Mesothelial cell of epicardium (in vitro differentiated cells): ENCODE data around the gene SRRM3. TPM values are rescaled to one million over a fixed set of nuclear protein-coding genes. Genes with fewer than 3 reads are reported as not detected.
A peak's percentile ranks its signal among the peaks of the same experiment; 100 is the strongest.

Experiments used
- DNase-seq, 2 experiments: peaks; one replicate each; pipeline ENCODE4 v3.0.0; 2021; ENCODE audit warnings: low spot score in 2 of 2; ENCODE audit not compliant: unreplicated experiment in 2 of 2
- H3K27ac Mint-ChIP-seq: 2 replicates; pipeline ENCODE4 v1.8.0; 2021; ENCODE audit warnings: mixed read lengths
- H3K27me3 Mint-ChIP-seq: 2 replicates; pipeline ENCODE4 v1.8.0; 2021; ENCODE audit warnings: low read depth, mixed read lengths
- H3K36me3 Mint-ChIP-seq: 2 replicates; pipeline ENCODE4 v1.8.0; 2021; ENCODE audit warnings: mixed read lengths
- H3K4me1 Mint-ChIP-seq: 2 replicates; pipeline ENCODE4 v1.8.0; 2021; ENCODE audit warnings: mixed read lengths
- H3K4me3 Mint-ChIP-seq: 2 replicates; pipeline ENCODE4 v1.8.0; 2021; ENCODE audit warnings: mild to moderate bottlenecking, moderate library complexity, mixed read lengths
- H3K9me3 Mint-ChIP-seq: 2 replicates; pipeline ENCODE4 v1.8.0; 2021; ENCODE audit warnings: mixed read lengths
- total RNA-seq: library from RNA; stranded (reverse); gene quantifications from 3 replicates; pipeline ENCODE4 v1.2.1, GENCODE V29; 2021
- TF ChIP-seq, protein P1 (sequence below): fragments of 200-600 bp; sonication (generic); IDR thresholded peaks from one replicate; pipeline ENCODE4 v1.5.0; 2021; ENCODE audit warnings: antibody characterized with exemption; ENCODE audit not compliant: unreplicated experiment

The SRRM3 gene
- total RNA-seq, 1 donor from 2014 or later = 6.9 TPM

DNA sequence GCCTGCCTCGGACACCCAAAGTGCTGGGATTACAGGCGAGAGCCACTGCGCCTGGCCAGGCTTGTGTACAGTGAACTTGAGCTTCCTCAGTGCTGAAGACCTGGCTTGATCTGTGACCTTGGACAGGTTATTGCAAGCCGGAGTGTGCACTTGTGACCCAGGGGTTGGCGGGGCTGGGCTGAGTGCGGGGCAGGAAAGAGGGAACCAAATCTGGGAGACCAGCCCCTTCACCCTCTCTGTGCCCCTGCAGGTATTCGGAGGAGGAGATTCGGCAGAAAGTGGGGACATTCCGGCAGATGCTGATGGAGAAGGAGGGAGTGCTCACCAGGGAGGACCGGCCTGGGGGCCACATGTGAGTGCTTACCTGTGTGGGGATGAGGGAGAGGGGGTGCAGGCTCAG lies 46.2 kb downstream of the SRRM3 start:
- Mint-ChIP-seq H3K27me3 (peaks cover 1% of the 10 kb centered on the region), H3K27ac (no peak overlapping the region), H3K36me3 (no peaks in the 10 kb centered on the region), H3K4me1 (peaks cover 13% of the 10 kb centered on the region), H3K4me3 (no peak overlapping the region), H3K9me3 (no peaks in the 10 kb centered on the region)
- TF ChIP-seq, protein P1, sequence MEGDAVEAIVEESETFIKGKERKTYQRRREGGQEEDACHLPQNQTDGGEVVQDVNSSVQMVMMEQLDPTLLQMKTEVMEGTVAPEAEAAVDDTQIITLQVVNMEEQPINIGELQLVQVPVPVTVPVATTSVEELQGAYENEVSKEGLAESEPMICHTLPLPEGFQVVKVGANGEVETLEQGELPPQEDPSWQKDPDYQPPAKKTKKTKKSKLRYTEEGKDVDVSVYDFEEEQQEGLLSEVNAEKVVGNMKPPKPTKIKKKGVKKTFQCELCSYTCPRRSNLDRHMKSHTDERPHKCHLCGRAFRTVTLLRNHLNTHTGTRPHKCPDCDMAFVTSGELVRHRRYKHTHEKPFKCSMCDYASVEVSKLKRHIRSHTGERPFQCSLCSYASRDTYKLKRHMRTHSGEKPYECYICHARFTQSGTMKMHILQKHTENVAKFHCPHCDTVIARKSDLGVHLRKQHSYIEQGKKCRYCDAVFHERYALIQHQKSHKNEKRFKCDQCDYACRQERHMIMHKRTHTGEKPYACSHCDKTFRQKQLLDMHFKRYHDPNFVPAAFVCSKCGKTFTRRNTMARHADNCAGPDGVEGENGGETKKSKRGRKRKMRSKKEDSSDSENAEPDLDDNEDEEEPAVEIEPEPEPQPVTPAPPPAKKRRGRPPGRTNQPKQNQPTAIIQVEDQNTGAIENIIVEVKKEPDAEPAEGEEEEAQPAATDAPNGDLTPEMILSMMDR = no peak
- DNase-seq = no peak

DNA sequence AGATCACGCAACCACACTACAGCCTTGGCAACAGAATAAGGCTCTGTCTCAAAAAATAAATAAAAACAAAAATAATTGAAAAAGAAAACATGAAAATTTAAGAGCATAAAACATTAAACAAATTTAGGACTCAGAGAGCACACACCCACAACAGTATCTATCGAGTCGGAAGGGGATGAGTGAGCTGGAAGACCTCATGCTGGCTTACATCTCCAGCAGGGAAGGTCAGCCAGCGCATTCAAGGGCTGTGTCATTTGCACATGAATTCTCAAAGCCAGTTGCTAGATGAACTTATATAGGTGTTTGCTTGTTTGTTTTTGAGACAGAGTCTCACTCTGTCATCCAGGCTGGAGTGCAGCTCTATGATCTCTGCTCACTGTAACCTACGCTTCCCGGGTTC lies 50.3 kb downstream of the SRRM3 start:
- Mint-ChIP-seq H3K9me3 (no peaks in the 10 kb centered on the region), H3K36me3 (no peaks in the 10 kb centered on the region), H3K27me3 (no peaks in the 10 kb centered on the region), H3K4me1 (peaks cover 7% of the 10 kb centered on the region), H3K4me3 (no peak overlapping the region), H3K27ac (no peak overlapping the region)
- TF ChIP-seq, protein P1 = no peak
- no peak for DNase-seq

DNA sequence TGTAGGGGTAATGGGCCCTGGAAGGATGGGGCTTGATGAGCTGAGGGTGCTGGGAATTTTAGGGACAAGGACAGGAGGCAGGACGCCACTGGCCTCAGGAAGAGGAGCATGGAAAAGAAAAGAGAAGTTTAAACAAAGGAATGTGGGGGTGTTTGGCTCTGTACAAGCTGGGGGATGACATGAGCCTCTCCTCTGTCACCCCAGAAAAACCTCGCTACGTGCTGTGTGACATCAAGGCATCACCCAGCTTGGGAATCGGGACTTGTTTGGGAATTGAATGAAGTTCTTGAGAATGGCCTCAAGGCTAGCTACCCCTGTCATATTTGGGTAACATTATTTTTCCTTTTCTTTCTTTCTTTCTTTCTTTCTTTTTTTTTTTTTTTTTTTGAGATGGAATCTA lies 53.1 kb downstream of the SRRM3 start:
- TF ChIP-seq, protein P1 = no peak
- H3K27ac Mint-ChIP-seq = no peak overlapping the region
- peaks cover 6% of the 10 kb centered on the region for H3K27me3 Mint-ChIP-seq
- no peak overlapping the region for H3K4me3 Mint-ChIP-seq
- no peak for DNase-seq
- no peaks in the 10 kb centered on the region for H3K36me3 Mint-ChIP-seq
- H3K9me3 Mint-ChIP-seq = no peaks in the 10 kb centered on the region
- H3K4me1 Mint-ChIP-seq = peaks cover 13% of the 10 kb centered on the region

DNA sequence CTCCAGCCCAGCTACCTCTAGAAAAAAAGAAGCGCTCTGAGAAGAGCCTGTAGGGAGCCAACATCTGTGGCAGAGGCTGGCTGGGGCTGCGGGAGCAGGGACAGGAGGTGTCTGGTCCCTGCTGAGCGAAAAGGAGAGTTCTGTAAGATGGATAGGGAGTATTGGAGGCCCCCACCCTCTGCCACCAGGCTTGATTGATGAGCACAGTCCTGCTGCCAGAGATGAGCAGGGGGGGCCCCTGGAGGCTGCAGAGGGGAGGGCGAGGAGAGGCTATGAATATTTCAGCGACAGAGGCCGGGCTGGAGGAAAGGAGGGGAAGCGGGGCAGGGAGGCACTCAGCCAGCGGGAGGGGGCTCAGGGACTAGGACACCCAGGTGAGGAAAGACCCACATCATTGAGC lies 56.3 kb downstream of the SRRM3 start:
- H3K27ac Mint-ChIP-seq = no peak overlapping the region

DNA sequence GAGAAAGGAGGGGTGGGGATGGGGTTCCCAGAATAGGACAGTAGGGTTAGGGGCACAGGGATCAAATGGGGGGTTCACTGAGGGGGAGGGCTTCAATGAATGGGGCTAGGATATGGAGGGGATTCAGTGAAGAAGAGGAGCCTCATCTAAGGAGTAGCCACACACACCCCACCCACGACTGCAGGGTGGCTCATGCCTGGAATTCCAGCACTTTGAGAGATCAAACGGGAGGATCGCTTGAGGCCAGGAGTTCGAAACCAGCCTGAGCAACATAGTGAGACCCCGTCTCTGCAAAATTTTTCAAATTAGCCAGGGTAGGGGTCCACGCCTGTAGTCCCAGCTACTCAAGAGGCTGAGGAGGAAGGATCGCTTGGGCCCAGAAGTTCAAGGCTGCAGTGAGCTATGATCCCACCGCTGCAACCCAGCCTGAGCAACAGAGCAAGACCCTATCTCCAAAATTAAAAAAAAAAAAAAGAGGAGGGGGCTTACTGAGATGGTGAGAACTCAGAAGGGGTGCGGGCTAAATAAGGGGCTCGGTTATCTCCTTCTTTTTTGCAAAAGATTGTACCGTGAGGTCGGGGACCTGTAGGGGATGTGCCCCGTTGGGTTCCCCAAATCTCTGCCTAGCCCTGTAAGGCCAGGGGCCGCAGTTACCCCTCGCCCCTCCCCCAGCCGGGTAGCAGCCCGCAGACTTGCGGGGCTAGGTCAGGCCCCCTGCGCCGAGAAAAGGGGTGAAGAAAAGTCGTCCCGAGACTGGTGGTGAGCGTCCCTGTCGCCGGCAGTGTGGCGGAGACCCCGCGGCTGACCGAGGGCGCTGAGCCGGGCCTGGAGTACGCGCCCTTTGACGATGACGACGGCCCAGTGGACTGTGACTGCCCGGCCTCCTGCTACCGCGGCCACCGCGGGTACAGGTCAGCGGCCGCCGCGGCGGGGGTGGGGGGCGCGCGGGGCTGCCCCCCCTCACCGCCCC lies 57.7 kb downstream of the SRRM3 start:
- Mint-ChIP-seq H3K4me1 (peaks cover 12% of the 10 kb centered on the region), H3K9me3 (no peaks in the 10 kb centered on the region), H3K27ac (peak overlapping the region; percentile 16), H3K4me3 (peak overlapping the region; percentile 65), H3K36me3 (no peaks in the 10 kb centered on the region), H3K27me3 (peaks cover 8% of the 10 kb centered on the region)
- TF ChIP-seq, protein P1 = no peak
- no peak for DNase-seq

More for the DNA sequence above, 56.3 kb downstream of the SRRM3 start:
- H3K4me3 Mint-ChIP-seq = peak overlapping the region; percentile 34
- H3K4me1 Mint-ChIP-seq = peaks cover 12% of the 10 kb centered on the region
- peaks cover 8% of the 10 kb centered on the region for H3K27me3 Mint-ChIP-seq
- H3K36me3 Mint-ChIP-seq = no peaks in the 10 kb centered on the region
- no peaks in the 10 kb centered on the region for H3K9me3 Mint-ChIP-seq
- TF ChIP-seq, protein P1 = no peak
- no peak for DNase-seq
